CD14-positive monocyte (primary cell): Measurements from ENCODE around the gene BARHL1. TPM values are rescaled to one million over a fixed set of nuclear protein-coding genes. Genes with fewer than 3 reads are reported as not detected.

Experiments
- DNase-seq, 3 donors: peaks; one replicate each; pipeline ENCODE4 v3.0.0-alpha.2; 2011 to 2022
- H2AFZ ChIP-seq: 2 replicates; pipeline ENCODE4 v1.6.0; 2012; ENCODE audit warnings: mild to moderate bottlenecking, low read depth, low read length, inconsistent platforms; ENCODE audit not compliant: insufficient read depth, poor library complexity, severe bottlenecking
- H3K27ac ChIP-seq, 2 donors: 1 replicate in 1 of 2; 2 replicates in 1 of 2; pipeline ENCODE4 v1.5.1; 2012 to 2013; ENCODE audit warnings: low read length in 2 of 2, control low read depth in 1 of 2, inconsistent platforms in 1 of 2, low read depth in 1 of 2, mild to moderate bottlenecking in 1 of 2
- H3K27me3 ChIP-seq, 2 donors: one replicate each; pipeline versions ENCODE4 v1.6.0 to v1.6.1; 2011 to 2013; ENCODE audit warnings: low read length in 2 of 2; ENCODE audit not compliant: control insufficient read depth in 2 of 2, insufficient read depth in 2 of 2
- H3K36me3 ChIP-seq, 2 donors: replicated peaks in 1 of 2; 1 replicate in 1 of 2; 2 replicates in 1 of 2; pipeline versions ENCODE4 v1.5.1 to v1.6.1; 2012 to 2013; ENCODE audit warnings: low read length in 2 of 2, control low read depth in 1 of 2, inconsistent platforms in 1 of 2, mild to moderate bottlenecking in 1 of 2; ENCODE audit not compliant: insufficient read depth in 2 of 2, control insufficient read depth in 1 of 2
- H3K4me1 ChIP-seq, 2 donors: 1 replicate in 1 of 2; 2 replicates in 1 of 2; pipeline versions ENCODE4 v1.5.1 to v1.6.1; 2012 to 2013; ENCODE audit warnings: low read length in 2 of 2, control low read depth in 1 of 2, inconsistent platforms in 1 of 2, mild to moderate bottlenecking in 1 of 2, moderate library complexity in 1 of 2; ENCODE audit not compliant: insufficient read depth in 2 of 2, control insufficient read depth in 1 of 2
- H3K4me2 ChIP-seq: replicated peaks from 2 replicates; pipeline ENCODE3; 2012; ENCODE audit warnings: low read length, moderate library complexity, mild to moderate bottlenecking; ENCODE audit not compliant: poor library complexity, severe bottlenecking; ENCODE audit errors: extremely low read depth
- H3K4me3 ChIP-seq, 3 experiments: fragments of 200-600 bp in 1 of 3; sonication (generic) in 1 of 3; replicated peaks in 1 of 3; 1 replicate in 2 of 3; 2 replicates in 1 of 3; pipeline ENCODE4 v1.5.1; 2011 to 2013; ENCODE audit warnings: low read length in 3 of 3, mild to moderate bottlenecking in 3 of 3, control low read depth in 2 of 3, low read depth in 2 of 3, inconsistent platforms in 1 of 3, moderate library complexity in 1 of 3
- H3K79me2 ChIP-seq: 2 replicates; pipeline ENCODE4 v1.6.0; 2012; ENCODE audit warnings: mild to moderate bottlenecking, control low read depth, inconsistent platforms, low read length, moderate library complexity; ENCODE audit not compliant: insufficient read depth
- H3K9ac ChIP-seq: 2 replicates; pipeline ENCODE4 v1.6.0; 2017; ENCODE audit warnings: low read length, mild to moderate bottlenecking; ENCODE audit not compliant: insufficient read depth, poor library complexity, severe bottlenecking
- H3K9me3 ChIP-seq, 2 donors: replicated peaks in 1 of 2; 1 replicate in 1 of 2; 2 replicates in 1 of 2; pipeline versions ENCODE4 v1.5.1 to v1.6.1; 2012 to 2013; ENCODE audit warnings: low read length in 2 of 2, control low read depth in 1 of 2; ENCODE audit not compliant: control insufficient read depth in 1 of 2, insufficient read depth in 1 of 2
- H4K20me1 ChIP-seq: 2 replicates; pipeline ENCODE4 v1.6.0; 2012; ENCODE audit warnings: mild to moderate bottlenecking, low read length, control low read depth, moderate library complexity; ENCODE audit not compliant: insufficient read depth
- H3K27ac Mint-ChIP-seq, 7 donors: one replicate each; pipeline ENCODE4 v1.8.0; 2020; ENCODE audit warnings: mild to moderate bottlenecking in 7 of 7, mixed read lengths in 7 of 7, moderate library complexity in 6 of 7, inconsistent platforms in 2 of 7
- H3K27me3 Mint-ChIP-seq, 3 donors: one replicate each; pipeline ENCODE4 v1.8.0; 2021 to 2022; ENCODE audit warnings: low read depth in 3 of 3, mild to moderate bottlenecking in 3 of 3, mixed read lengths in 3 of 3, moderate library complexity in 3 of 3, inconsistent platforms in 1 of 3
- H3K36me3 Mint-ChIP-seq, 2 donors: one replicate each; pipeline ENCODE4 v1.8.0; 2020; ENCODE audit warnings: mixed read lengths in 2 of 2, inconsistent platforms in 1 of 2, mild to moderate bottlenecking in 1 of 2
- H3K4me1 Mint-ChIP-seq: one replicate; pipeline ENCODE4 v1.8.0; 2020; ENCODE audit warnings: mild to moderate bottlenecking, mixed read lengths
- H3K4me3 Mint-ChIP-seq, 2 donors: one replicate each; pipeline ENCODE4 v1.8.0; 2020; ENCODE audit warnings: mild to moderate bottlenecking in 2 of 2, mixed read lengths in 2 of 2, moderate library complexity in 1 of 2
- H3K9me3 Mint-ChIP-seq, 7 donors: one replicate each; pipeline ENCODE4 v1.8.0; 2020 to 2022; ENCODE audit warnings: mixed read lengths in 7 of 7, mild to moderate bottlenecking in 6 of 7, moderate library complexity in 6 of 7, inconsistent platforms in 2 of 7
- WGBS: methylation state at CpG from one replicate; pipeline ENCODE4 v1.1.5; 2013; ENCODE audit warnings: missing lambda C conversion rate; ENCODE audit not compliant: insufficient coverage; 5-methylcytosine and 5-hydroxymethylcytosine counted together
- intact Hi-C, 2 donors: fragments of 100-400 bp; cut with micrococcal nuclease; formaldehyde crosslinking; loops; one replicate each; pipeline versions ENCODE4 v1.15.0 to v1.15.1; 2023
- polyA plus RNA-seq, 3 donors: library from polyadenylated mRNA; depleted of rRNA in 1 of 3; unstranded in 2 of 3; stranded (reverse) in 1 of 3; fragments of 300-500 nt in 2 of 3; fragments of >200 nt in 1 of 3; fragmentation: Illumina TruSeq in 2 of 3; gene quantifications; 1 replicate in 2 of 3; 2 replicates in 1 of 3; pipeline ENCODE4 v1.2.3, GENCODE V29; 2012 to 2021
- TF ChIP-seq, protein P1 (sequence below): fragments of 200-600 bp; IDR thresholded peaks from one replicate; pipeline ENCODE4 v1.8.0; 2022; ENCODE audit warnings: antibody characterized with exemption, mild to moderate bottlenecking

BARHL1 gene
- polyA plus RNA-seq, 3 donors = not detected

DNA sequence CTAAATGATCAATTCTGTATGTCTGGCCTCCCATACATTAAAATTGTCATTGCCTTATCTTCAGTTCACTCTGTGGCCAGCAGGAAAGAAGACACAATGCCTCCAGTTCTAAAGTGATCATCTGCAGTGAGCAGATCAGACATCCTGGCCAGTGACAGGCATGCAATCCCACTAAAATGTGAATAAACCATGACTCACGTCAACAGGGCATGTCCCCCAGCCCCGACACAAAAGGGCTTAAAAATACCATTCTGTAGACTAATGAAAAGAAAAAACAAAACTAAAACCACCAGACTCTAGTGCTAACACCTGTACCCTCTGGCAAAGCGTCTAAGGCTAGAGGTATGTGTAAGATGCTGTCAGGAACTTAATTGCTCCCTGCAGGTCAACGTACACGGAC is 48.9 kb downstream of the BARHL1 start:
- Mint-ChIP-seq H3K4me3 (no peak overlapping the region), H3K27ac (no peak overlapping the region), H3K4me1 (no peaks in the 10 kb centered on the region), H3K9me3 (no peaks in the 10 kb centered on the region), H3K27me3 (peaks cover 0 to 5% (median 0%) of the 10 kb centered on the region in 3 donors), H3K36me3 (peaks cover 47 to 48% of the 10 kb centered on the region in 2 donors)
- 92% methylated on average over 2 of the region's 5 CpGs for WGBS
- Histone ChIP-seq H3K79me2 (no peaks in the 10 kb centered on the region), H3K4me3 (no peak overlapping the region), H2AFZ (no peak overlapping the region), H4K20me1 (no peaks in the 10 kb centered on the region), H3K36me3 (peaks cover 15 to 44% of the 10 kb centered on the region in 2 donors), H3K9ac (no peak overlapping the region), H3K27me3 (no peaks in the 10 kb centered on the region), H3K4me1 (no peaks in the 10 kb centered on the region), H3K27ac (no peak overlapping the region), H3K9me3 (no peaks in the 10 kb centered on the region), H3K4me2 (no peak overlapping the region)
- TF ChIP-seq, protein P1, sequence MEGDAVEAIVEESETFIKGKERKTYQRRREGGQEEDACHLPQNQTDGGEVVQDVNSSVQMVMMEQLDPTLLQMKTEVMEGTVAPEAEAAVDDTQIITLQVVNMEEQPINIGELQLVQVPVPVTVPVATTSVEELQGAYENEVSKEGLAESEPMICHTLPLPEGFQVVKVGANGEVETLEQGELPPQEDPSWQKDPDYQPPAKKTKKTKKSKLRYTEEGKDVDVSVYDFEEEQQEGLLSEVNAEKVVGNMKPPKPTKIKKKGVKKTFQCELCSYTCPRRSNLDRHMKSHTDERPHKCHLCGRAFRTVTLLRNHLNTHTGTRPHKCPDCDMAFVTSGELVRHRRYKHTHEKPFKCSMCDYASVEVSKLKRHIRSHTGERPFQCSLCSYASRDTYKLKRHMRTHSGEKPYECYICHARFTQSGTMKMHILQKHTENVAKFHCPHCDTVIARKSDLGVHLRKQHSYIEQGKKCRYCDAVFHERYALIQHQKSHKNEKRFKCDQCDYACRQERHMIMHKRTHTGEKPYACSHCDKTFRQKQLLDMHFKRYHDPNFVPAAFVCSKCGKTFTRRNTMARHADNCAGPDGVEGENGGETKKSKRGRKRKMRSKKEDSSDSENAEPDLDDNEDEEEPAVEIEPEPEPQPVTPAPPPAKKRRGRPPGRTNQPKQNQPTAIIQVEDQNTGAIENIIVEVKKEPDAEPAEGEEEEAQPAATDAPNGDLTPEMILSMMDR = no peak
- DNase-seq = no peak
- intact Hi-C loops = no loop called here

DNA sequence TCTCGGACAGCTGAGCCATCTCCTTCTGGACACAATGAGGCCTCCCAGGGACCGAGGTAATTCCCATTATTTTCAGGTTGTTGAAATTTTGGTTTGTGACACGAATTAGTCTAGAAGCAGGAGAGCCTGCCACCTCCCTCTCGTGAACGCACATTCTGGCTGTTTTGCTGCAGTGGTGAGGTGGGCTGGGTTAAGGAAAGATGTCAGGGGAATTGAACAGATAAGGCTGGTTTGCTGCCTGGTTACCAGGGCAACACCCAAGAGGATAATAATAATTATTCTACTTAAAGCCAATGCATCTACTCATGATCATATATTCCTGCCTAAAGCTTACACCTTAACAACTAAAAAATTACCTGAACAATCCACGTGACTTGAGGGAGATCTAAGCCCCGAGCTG is 49.3 kb downstream of the BARHL1 start:
- Mint-ChIP-seq H3K36me3 (peaks cover 44 to 46% of the 10 kb centered on the region in 2 donors), H3K4me3 (no peak overlapping the region), H3K9me3 (no peaks in the 10 kb centered on the region), H3K4me1 (no peaks in the 10 kb centered on the region), H3K27me3 (peaks cover 0 to 5% (median 0%) of the 10 kb centered on the region in 3 donors), H3K27ac (no peak overlapping the region)
- H3K9me3 ChIP-seq = no peaks in the 10 kb centered on the region
- intact Hi-C loops = no loop called here
- TF ChIP-seq, protein P1 = no peak
- H3K27ac ChIP-seq = no peak overlapping the region
- H3K9ac ChIP-seq = no peak overlapping the region
- DNase-seq = no peak
- peaks cover 17 to 43% of the 10 kb centered on the region in 2 donors for H3K36me3 ChIP-seq
- WGBS = 100% methylated on average over 1 of the region's 7 CpGs
- H3K27me3 ChIP-seq = no peaks in the 10 kb centered on the region
- H3K4me3 ChIP-seq = no peak overlapping the region
- H2AFZ ChIP-seq = no peak overlapping the region
- H3K4me1 ChIP-seq = no peaks in the 10 kb centered on the region
- H3K4me2 ChIP-seq = no peak overlapping the region
- no peaks in the 10 kb centered on the region for H3K79me2 ChIP-seq
- no peaks in the 10 kb centered on the region for H4K20me1 ChIP-seq
